GM04503 (cell line): ENCODE measurements around the gene SV2C.
"Not testable (repeated sequence)": the region's sequence is repeated elsewhere in the genome, so short reads cannot be mapped to it uniquely, and the experiment has no call there.

ENCODE experiments used
- DNase-seq: peaks from one replicate; pipeline ENCODE4 v3.0.0-alpha.2; 2012; ENCODE audit warnings: low read depth

Gene SV2C

GRCh38 chr5:76294573-76294972, 211.4 kb downstream of the SV2C start:
- DNase-seq = no peak

GRCh38 chr5:76298852-76299251, 215.7 kb downstream of the SV2C start:
- no peak for DNase-seq

GRCh38 chr5:76299592-76299991, 216.4 kb downstream of the SV2C start:
- no peak for DNase-seq

GRCh38 chr5:76301932-76302331, 218.7 kb downstream of the SV2C start:
- not testable (repeated sequence) for DNase-seq

- DNase-seq = not testable (repeated sequence)
Measured at GRCh38 chr5:76302661-76303060, 219.5 kb downstream of the SV2C start.

- no peak for DNase-seq
Measured at GRCh38 chr5:76303921-76304320, 220.7 kb downstream of the SV2C start.

- DNase-seq = no peak
Measured at GRCh38 chr5:76305269-76305668, 222.1 kb downstream of the SV2C start.

GRCh38 chr5:76305775-76306174, 222.6 kb downstream of the SV2C start:
- no peak for DNase-seq

GRCh38 chr5:76310208-76310607, 227.0 kb downstream of the SV2C start:
- no peak for DNase-seq

- DNase-seq = no peak
Measured at GRCh38 chr5:76312783-76313182, 229.6 kb downstream of the SV2C start.

GRCh38 chr5:76314643-76315042, 231.5 kb downstream of the SV2C start:
- DNase-seq = no peak

- no peak for DNase-seq
Measured at GRCh38 chr5:76319673-76320072, 236.5 kb downstream of the SV2C start.

GRCh38 chr5:76323494-76323893, 240.3 kb downstream of the SV2C start:
- DNase-seq = not testable (repeated sequence)

- DNase-seq = no peak
Measured at GRCh38 chr5:76325326-76325725, 242.1 kb downstream of the SV2C start.

GRCh38 chr5:76325876-76326491, 242.8 kb downstream of the SV2C start:
- no peak for DNase-seq

- DNase-seq = no peak
Measured at GRCh38 chr5:76326577-76327302, 243.6 kb downstream of the SV2C start.

GRCh38 chr5:76329346-76329745, 246.2 kb downstream of the SV2C start:
- no peak for DNase-seq

GRCh38 chr5:76331126-76331525, 247.9 kb downstream of the SV2C start:
- no peak for DNase-seq

- DNase-seq = no peak
Measured at GRCh38 chr5:76332102-76332501, 248.9 kb downstream of the SV2C start.

- no peak for DNase-seq
Measured at GRCh38 chr5:76332611-76333205, 249.5 kb downstream of the SV2C start.

- no peak for DNase-seq
Measured at GRCh38 chr5:76333571-76333970, 250.4 kb downstream of the SV2C start.

- DNase-seq = no peak
Measured at GRCh38 chr5:76334574-76334973, 251.4 kb downstream of the SV2C start.

GRCh38 chr5:76335451-76335850, 252.3 kb downstream of the SV2C start:
- not testable (repeated sequence) for DNase-seq
